GM15510 (cell line): ENCODE data around the gene FPR1.

Experiments used
- POLR2A ChIP-seq: IDR thresholded peaks from 3 replicates; pipeline ENCODE4 v1.6.1; 2011; ENCODE audit warnings: borderline replicate concordance; ENCODE audit not compliant: insufficient read length; ENCODE audit errors: extremely low read depth

Gene FPR1

DNA sequence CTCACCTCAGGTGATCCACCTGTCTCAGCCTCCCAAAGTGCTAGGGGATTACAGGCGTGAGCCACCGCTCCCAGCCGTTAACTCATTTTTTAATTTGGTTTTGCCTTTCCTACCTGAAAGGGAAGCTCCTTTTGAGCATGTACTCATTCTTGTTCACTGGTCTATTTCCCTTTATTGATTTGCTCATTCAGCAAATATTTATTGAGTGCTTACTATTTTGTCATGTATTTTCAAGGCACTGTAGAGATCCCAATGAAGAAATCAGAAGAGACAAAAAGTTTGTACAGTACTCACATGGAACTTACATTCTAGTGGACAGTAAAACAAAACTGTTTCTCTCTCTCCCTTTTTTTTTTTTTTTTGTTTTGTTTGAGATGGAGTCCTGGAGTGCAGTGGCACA, 44.8 kb downstream of the FPR1 start:
- no peak for TF ChIP-seq POLR2A

DNA sequence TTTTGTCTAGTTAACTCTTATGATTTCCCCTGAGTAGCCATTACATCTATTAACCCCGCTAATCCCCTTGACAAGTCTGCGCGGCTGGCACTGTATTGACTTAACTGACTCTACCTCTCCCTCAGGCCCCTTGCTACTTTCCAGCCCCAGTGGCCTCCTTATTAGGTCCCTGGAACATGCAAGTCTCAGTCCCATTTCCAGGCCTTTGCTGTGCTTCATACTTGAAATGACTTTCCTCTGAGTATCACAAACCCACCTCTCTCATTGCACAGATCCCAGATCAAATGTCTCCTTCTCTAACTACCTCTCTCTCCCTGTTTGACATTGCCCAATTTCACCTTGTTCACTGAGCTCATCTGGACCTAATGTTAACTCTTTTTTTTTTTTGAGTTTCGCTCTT, 45.4 kb downstream of the FPR1 start:
- TF ChIP-seq POLR2A, result no peak

DNA sequence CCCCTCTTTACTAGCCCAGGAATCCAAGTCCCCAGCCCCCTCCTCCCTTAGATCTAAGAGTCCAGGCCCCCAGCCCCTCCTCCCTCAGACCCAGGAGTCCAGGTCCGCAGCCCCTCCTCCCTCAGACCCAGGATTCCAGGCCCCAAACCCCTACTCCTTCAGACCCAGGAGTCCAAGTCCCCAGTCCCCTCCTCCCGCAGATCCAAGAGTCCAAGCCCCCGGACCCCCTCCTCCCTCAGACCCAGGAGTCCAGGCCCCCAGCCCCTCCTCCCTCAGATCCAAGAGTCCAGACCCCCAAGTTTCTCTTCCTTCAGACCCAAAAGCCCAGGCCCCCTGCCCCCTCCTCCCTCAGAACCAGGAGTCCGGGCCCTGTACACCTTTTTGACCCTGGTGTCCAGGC, 47.1 kb downstream of the FPR1 start:
- no peak for TF ChIP-seq POLR2A

- TF ChIP-seq POLR2A, result peak; percentile 97
Measured at GRCh38 chr19:51703575-51704515, 47.8 kb downstream of the FPR1 start.

DNA sequence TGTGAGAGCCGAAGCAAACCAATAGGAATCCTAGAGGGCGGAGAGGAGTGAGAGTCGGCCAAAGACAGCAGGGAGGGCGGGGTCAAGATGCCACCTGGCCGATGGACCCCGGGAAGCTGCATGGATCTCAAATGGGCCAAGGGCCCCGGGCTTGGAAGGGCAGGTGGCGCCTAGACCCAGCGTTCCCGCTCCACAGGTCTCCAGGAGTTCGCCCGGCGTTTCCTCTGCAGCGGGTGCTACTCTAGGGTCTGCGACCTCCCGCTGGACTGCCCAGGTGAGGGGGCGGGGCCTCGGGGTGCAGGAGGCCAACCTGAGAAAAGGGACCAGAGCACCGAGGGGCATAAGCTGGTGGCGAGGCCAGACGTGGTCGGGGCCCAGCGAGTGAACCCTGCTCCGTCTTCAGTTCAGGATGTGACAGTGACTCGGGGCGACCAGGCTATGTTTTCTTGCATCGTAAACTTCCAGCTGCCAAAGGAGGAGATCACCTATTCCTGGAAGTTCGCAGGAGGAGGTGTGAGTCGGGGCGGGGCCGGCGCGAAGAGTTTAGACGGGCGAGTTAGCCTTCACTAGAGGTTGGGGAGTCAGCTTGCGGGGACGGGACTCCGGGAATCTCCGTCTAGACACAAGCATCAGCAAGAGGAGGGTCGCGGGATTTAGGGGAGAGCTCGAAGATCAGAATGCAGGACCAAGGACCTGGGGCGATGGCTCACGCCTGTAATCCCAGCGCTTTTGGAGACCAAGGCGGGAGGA, 48.7 kb downstream of the FPR1 start:
- no peak for TF ChIP-seq POLR2A

DNA sequence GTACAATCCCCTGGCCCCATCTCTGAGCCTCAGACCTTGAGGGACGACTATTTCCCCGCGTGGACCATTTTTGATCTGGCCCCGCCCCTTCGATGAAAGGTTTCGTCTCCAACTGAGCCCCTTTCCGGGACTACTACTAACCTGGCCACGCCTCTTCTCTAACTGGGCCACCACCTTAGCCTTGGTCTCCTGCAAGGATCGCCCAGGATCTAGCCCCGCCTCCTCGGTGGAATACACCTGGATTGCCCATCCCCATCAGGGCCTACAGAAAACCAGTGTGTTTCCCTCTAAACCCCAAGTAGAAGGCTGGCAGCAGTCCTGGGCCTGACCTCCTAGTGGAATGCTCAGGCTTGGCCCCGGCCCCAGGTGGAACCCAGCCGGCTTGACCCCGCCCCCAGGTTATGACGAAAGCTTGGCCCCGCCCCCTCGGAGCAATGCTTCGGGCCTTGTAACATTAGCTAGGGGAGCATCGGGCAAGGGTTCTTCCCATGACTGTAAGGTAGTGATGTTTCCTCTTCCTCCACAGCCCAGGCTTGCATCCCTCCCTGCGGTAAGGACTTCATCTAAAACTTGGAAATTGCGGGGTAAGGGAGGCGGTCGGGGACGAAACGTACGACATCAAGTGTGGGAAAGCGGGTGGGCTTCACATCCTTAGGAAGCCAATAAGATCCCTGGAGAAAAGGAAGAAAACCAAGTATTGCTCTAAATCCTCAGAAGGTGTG, 49.4 kb downstream of the FPR1 start:
- TF ChIP-seq POLR2A, result no peak

- TF ChIP-seq POLR2A, result no peak
Measured at GRCh38 chr19:51701468-51702100, 50.1 kb downstream of the FPR1 start.

GRCh38 chr19:51699170-51699569, 52.5 kb downstream of the FPR1 start:
- no peak for TF ChIP-seq POLR2A

GRCh38 chr19:51698296-51698695, 53.4 kb downstream of the FPR1 start:
- TF ChIP-seq POLR2A, result no peak

DNA sequence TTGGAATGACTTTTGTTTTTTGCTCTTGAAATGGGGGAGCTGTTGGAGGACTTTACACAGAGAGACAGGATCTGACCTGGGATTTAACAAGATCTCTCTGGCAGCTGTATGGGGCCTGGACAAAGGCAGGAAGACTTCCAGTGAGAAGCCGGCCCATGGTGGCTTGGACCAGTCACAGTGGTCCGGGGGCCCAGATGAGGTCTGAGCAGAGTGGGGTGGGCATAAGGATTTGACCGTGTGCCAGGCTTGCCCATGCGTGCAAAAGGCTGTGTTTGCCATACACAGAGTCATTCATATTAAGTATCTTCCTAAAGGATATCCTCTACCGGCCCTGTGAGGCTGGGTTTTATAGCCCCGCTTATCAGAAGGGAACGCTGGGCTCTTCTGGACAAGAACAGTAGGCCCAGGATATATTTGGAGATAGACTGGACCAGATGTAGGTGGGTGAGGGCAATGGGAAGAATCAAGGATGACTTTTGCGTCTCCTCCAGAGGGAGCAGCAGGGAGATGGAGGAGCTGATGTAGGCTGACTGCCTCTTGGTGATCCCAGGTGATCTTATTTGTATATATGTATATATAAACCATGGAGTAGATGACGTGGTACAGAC, 54.4 kb downstream of the FPR1 start:
- TF ChIP-seq POLR2A, result no peak

GRCh38 chr19:51696606-51697005, 55.1 kb downstream of the FPR1 start:
- TF ChIP-seq POLR2A, result no peak
